Umbilical cord (tissue), 2 donors: ENCODE results near the gene SIAH2. TPM values are rescaled to one million over a fixed set of nuclear protein-coding genes. Genes with fewer than 3 reads are reported as not detected.
A peak's percentile ranks its signal among the peaks of the same experiment; 100 is the strongest.

ENCODE experiments used
- DNase-seq: peaks from one replicate; pipeline ENCODE4 v3.0.0-alpha.2; 2015; ENCODE audit warnings: low spot score
- total RNA-seq: library from RNA; depleted of rRNA; stranded (reverse); fragments of >200 nt; gene quantifications from one replicate; pipeline ENCODE4 v1.2.3, GENCODE V29; 2014; ENCODE audit warnings: low replicate concordance; ENCODE audit not compliant: insufficient read depth

Gene SIAH2
- total RNA-seq, 1 donor from 2014 or later: 87.6 TPM

- no peak for DNase-seq
These were observed 28.8 kb downstream of the SIAH2 start for GRCh38 chr3:150733936-150734794.

DNA sequence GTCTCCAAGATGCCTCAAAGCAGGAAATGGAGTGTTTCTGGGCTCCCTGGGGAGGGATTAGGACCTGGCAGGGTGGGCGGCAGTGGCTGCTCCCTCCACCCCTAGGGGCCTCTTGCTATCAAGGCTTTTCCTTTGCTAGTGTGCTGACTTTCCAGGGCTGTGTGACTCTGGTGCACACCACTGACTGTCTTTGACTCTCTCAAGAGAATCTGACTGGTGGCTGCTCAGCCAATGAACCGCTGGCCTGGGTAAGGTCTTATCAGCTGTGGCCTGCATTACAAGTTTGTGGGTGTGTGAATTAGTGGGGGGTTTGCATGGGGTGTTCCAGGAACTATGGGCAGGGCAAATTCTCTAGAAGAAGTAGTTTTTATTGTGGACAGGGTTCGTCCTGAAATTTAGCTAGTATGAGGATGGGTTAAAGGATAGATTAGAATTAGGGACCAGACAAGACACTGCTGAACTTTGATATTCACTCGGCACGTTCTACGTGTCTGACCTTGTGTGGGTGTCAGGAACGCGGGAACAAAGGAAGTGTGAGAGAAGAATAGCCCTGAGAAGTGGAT lies 29.5 kb downstream of the SIAH2 start:
- peak; percentile 34 for DNase-seq

- DNase-seq: no peak
These were observed 33.1 kb downstream of the SIAH2 start for GRCh38 chr3:150729682-150730360.

DNA sequence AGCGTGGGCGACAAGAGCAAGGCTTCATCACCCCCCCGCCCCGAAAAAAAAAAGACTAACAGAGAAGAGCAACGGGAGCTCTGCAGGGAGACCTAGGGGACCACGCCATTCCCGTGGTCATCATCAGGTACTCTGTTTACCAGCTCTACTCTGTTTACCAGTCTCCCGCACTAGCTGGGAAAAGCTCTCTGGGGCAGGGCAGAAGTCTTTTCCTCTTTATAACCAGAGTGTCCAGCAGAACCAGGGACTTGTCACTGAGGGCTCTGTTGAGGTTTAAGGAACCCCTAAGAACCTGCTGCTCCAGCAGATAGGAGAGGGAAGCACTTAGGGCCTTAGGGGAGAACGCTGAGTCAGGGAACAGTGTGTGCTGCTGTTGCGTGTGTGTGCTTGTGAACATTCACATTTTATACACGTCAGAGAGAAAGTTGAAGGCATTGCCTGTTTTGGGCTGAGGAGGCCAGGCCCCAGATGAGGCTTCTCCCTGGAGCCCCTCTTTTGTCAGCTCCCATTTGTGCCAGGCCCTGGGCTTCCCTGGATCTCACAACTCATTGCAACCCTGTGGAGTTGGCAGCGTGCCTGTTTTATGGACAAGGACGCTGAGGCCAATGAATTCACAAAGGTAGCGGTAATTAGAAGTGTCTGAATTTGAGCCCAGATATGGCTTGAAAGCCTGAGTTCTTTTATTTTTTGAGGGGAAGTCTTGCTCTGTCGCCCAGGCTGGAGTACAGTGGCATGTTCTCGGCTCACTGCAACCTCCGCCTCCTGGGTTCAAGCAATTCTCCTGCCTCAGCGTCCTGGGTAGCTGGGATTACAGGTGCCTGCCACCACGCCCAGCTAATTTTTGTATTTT lies 35.1 kb downstream of the SIAH2 start:
- DNase-seq: peak; percentile 28

- DNase-seq: no peak
These were observed 37.4 kb downstream of the SIAH2 start for GRCh38 chr3:150725548-150725947.

- DNase-seq: no peak
These were observed 39.0 kb downstream of the SIAH2 start for GRCh38 chr3:150723946-150724345.

GRCh38 chr3:150722267-150722666 lies 40.7 kb downstream of the SIAH2 start:
- no peak for DNase-seq

- DNase-seq: peak; percentile 82
These were observed 41.5 kb downstream of the SIAH2 start for GRCh38 chr3:150721285-150722130.

DNA sequence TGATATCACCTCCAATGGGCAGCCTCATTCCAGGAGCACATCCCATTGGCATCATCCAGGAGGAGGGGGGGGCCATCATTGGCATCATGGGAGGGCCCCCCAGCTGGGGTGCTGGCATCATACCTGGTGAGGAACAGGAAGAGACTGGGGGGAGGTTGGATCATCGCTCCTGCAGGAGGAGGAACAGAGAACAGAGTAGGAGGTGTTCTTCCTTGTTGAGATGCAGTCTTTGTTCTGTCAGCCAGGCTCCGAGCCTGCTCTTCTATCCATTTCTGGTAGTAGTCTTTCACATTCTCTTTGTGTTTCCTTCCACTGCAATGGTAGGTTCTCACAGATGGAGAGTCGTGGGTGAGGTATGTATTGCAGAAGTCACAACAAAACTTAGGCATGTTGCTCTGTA lies 42.5 kb downstream of the SIAH2 start:
- DNase-seq: no peak

DNA sequence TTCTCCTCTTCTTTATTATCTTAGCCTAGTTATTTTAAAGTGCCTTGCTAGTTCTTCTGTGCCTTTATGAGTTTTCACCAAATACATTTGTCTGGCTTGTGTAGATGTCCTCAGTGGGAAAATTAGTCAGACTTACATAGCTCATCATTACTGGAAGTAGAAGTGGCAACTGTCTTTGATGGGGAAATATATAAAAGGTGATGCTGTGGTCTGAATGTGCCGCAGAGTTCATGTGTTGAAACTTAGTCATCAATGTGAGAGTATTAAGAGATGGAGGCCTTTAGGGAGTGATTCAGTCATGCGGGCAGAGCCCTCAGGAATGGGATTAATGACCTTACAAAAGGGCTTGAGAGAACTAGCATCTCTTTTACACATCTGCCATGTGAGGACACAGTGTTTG lies 52.9 kb downstream of the SIAH2 start:
- no peak for DNase-seq

- peak; percentile 94 for DNase-seq
These were observed 59.1 kb downstream of the SIAH2 start, which contains the start of gene ERICH6 for GRCh38 chr3:150703756-150704344. TSS of gene ERICH6 (minus strand) at chr3:150703920. CDS start at chr3:150703898, 22 bp downstream.

DNA sequence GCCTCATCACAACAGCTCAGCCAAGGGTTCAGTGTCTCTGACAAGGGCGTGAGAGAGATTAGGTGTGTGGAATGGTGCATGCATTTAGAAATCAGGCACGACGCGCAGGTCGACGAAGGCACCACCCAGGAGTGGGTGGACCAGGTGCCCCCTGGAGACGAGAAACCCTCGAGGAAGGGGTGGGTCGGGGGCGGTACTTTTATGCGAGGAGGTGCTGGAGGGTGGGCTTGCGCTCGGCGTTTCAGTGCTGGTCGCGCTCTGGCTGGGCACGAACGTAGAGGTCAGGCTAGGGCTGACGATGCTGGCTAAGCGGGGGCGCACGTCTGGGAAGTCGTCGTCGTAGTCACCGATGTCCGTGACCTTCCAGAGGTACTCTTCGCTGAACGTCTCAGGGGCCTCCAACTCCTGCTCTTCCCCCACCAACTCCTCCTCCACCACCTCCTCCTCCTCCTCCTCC lies 59.6 kb downstream of the SIAH2 start:
- DNase-seq: no peak

DNA sequence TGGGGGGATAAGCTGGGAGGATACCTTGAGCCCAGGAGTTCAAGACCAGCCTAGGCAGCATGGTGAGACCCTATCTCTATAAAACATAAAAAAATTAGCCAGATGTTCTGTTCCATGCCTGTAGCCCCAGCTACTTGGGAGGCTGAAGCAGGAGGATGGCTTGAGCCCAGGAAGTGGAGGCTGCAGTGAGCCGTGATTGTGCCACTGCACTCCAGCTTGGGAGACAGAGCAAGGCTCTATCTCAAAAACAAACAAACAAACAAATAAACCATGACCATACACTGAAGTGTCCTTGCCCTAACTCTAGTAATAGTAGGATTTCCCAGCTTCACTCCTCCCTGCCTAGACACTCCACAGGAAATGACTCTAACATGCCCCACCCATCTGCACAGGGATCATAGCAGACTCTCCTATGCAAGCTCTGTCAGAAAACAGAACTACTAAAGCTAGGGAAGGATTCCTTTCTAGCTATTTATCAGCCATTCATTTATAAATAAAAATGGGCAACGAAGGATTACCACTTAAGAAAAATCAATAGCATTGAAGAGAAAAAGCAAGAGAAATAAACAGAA lies 63.8 kb downstream of the SIAH2 start:
- DNase-seq: no peak

DNA sequence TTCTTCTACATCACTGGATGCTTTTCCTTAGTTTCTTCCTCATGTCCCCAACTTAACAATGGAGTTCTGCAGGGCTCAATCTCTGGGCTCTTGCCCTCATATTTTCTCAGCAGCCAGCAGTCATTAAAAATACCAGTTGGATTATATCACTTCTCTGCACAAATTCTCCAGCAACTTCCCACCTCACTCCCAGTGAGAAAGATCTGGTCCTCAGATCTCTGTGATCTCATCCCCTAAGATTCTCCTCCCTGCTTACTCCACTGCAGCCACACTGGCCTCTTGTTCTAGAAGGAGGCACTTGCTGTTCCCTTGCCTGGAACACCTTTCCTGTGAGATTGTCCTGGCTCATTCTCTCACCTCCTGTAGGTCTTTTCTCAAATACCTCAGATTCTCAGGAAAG lies 65.3 kb downstream of the SIAH2 start:
- no peak for DNase-seq

DNA sequence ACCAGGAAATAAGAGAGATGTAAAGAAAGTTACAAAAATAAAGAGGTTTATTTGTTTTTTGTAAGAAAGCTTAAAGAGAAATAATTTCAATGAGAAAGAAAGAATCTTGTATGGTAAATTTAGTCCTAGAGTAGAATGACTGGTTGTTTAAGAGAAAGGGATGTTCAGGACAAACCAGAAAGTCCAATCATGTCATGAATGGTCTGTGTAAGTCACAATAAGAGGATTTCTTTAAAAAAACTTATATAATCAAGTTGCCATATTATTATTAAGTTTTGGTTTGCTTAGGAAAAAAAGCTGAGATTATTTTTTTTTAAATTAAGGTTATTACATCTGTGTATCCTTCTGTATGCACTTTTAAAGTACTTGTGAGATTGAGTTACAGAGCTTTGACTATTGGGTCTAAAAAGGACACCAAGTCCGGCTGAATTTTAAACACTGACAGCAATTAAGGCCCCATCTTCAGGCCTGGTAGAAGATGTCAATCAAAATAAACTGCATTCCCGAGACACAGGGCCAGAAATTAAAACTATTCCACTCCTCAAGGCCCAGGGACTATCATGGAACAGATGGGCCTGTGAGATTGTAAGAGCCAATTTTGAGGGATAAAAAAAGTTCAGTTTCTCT lies 71.4 kb downstream of the SIAH2 start:
- DNase-seq: no peak
